Endodermal cell (in vitro differentiated cells): ENCODE measurements around the gene FARSB. TPM values are rescaled to one million over a fixed set of nuclear protein-coding genes. Genes with fewer than 3 reads are reported as not detected.

ENCODE experiments used
- DNase-seq: peaks from one replicate; pipeline ENCODE4 v3.0.0-alpha.2; 2017
- H3K27ac ChIP-seq: 2 replicates; pipeline ENCODE4 v1.5.1; 2013; ENCODE audit warnings: mild to moderate bottlenecking, low read depth, low read length, moderate library complexity
- H3K27me3 ChIP-seq: 2 replicates; pipeline ENCODE4 v1.6.1; 2013; ENCODE audit warnings: mild to moderate bottlenecking, low read length, moderate library complexity; ENCODE audit not compliant: insufficient read depth, control insufficient read depth, poor library complexity, severe bottlenecking
- H3K36me3 ChIP-seq: 2 replicates; pipeline ENCODE4 v1.7.0; 2013; ENCODE audit warnings: mild to moderate bottlenecking, low read length, moderate library complexity; ENCODE audit not compliant: control insufficient read depth, insufficient read depth
- H3K4me1 ChIP-seq: one replicate; pipeline ENCODE4 v1.7.0; 2013; ENCODE audit warnings: low read length; ENCODE audit not compliant: control insufficient read depth, insufficient read depth
- H3K4me3 ChIP-seq: 2 replicates; pipeline ENCODE4 v1.5.1; 2013; ENCODE audit warnings: mild to moderate bottlenecking, low read length, moderate library complexity
- H3K9ac ChIP-seq: 2 replicates; pipeline ENCODE4 v1.6.1; 2013; ENCODE audit warnings: mild to moderate bottlenecking, low read length, moderate library complexity; ENCODE audit not compliant: poor library complexity, severe bottlenecking; ENCODE audit errors: extremely low read depth
- H3K9me3 ChIP-seq: 2 replicates; pipeline ENCODE4 v1.6.1; 2013; ENCODE audit warnings: mild to moderate bottlenecking, low read length, moderate library complexity; ENCODE audit not compliant: control insufficient read depth
- H3K27ac Mint-ChIP-seq: 2 replicates; pipeline ENCODE4 v1.8.0; 2020; ENCODE audit warnings: mixed read lengths
- H3K27me3 Mint-ChIP-seq: 2 replicates; pipeline ENCODE4 v1.8.0; 2021; ENCODE audit warnings: mild to moderate bottlenecking, mixed read lengths; ENCODE audit not compliant: insufficient read depth
- H3K36me3 Mint-ChIP-seq: 2 replicates; pipeline ENCODE4 v1.8.0; 2020; ENCODE audit warnings: low read depth, mixed read lengths
- H3K4me1 Mint-ChIP-seq: 2 replicates; pipeline ENCODE4 v1.8.0; 2020; ENCODE audit warnings: mixed read lengths
- H3K4me3 Mint-ChIP-seq: 2 replicates; pipeline ENCODE4 v1.8.0; 2020; ENCODE audit warnings: mild to moderate bottlenecking, moderate library complexity, mixed read lengths
- H3K9me3 Mint-ChIP-seq: 2 replicates; pipeline ENCODE4 v1.8.0; 2020; ENCODE audit warnings: mild to moderate bottlenecking, mixed read lengths
- WGBS, 2 experiments: methylation state at CpG; one replicate each; pipeline versions ENCODE4 v1.1.5 to v1.1.7; 2013; ENCODE audit warnings: missing lambda C conversion rate in 2 of 2, mixed read lengths in 1 of 2; ENCODE audit not compliant: insufficient coverage in 1 of 2, insufficient read length in 1 of 2; 5-methylcytosine and 5-hydroxymethylcytosine counted together
- total RNA-seq, 2 donors: library from RNA; stranded (reverse); fragmentation: NEBNext Ultra II Directional in 1 of 2; extraction: Animal tissue kit (Norgen Biotek cat#: 25700) in 1 of 2; gene quantifications; 2 replicates in 1 of 2; 3 replicates in 1 of 2; pipeline ENCODE4 v1.2.1, GENCODE V29; 2021
- TF ChIP-seq, protein P1 (sequence below): fragments of 200-600 bp; sonication (generic); conservative IDR thresholded peaks from 2 replicates; pipeline ENCODE4 v1.5.0; 2021; ENCODE audit warnings: antibody characterized with exemption, mild to moderate bottlenecking

Gene FARSB
- total RNA-seq, 2 donors from 2014 or later: 15.9 to 18.3 TPM

GRCh38 chr2:222643134-222643533 lies 12.8 kb downstream of the FARSB start:
- Mint-ChIP-seq H3K36me3 (peaks cover 23% of the 10 kb centered on the region), H3K4me3 (no peak overlapping the region), H3K27me3 (no peaks in the 10 kb centered on the region), H3K4me1 (no peaks in the 10 kb centered on the region), H3K9me3 (no peaks in the 10 kb centered on the region), H3K27ac (no peak overlapping the region)
- H3K9me3 ChIP-seq: no peaks in the 10 kb centered on the region
- DNase-seq: no peak
- no peaks in the 10 kb centered on the region for H3K27me3 ChIP-seq
- TF ChIP-seq, protein P1, sequence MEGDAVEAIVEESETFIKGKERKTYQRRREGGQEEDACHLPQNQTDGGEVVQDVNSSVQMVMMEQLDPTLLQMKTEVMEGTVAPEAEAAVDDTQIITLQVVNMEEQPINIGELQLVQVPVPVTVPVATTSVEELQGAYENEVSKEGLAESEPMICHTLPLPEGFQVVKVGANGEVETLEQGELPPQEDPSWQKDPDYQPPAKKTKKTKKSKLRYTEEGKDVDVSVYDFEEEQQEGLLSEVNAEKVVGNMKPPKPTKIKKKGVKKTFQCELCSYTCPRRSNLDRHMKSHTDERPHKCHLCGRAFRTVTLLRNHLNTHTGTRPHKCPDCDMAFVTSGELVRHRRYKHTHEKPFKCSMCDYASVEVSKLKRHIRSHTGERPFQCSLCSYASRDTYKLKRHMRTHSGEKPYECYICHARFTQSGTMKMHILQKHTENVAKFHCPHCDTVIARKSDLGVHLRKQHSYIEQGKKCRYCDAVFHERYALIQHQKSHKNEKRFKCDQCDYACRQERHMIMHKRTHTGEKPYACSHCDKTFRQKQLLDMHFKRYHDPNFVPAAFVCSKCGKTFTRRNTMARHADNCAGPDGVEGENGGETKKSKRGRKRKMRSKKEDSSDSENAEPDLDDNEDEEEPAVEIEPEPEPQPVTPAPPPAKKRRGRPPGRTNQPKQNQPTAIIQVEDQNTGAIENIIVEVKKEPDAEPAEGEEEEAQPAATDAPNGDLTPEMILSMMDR: no peak
- no peaks in the 10 kb centered on the region for H3K4me1 ChIP-seq
- WGBS, 2 experiments: 100% methylated on average over 1 of the region's 1 CpG; no CpG with 5 or more reads in 1 of the 2 experiments
- no peak overlapping the region for H3K27ac ChIP-seq
- H3K36me3 ChIP-seq: peaks cover 50% of the 10 kb centered on the region
- no peak overlapping the region for H3K9ac ChIP-seq
- H3K4me3 ChIP-seq: no peak overlapping the region

GRCh38 chr2:222641336-222641735 lies 14.6 kb downstream of the FARSB start:
- no peaks in the 10 kb centered on the region for H3K4me1 ChIP-seq
- no peak overlapping the region for H3K9ac ChIP-seq
- DNase-seq: no peak
- WGBS, 2 experiments: 92 to 94% methylated on average over 2 of the region's 2 CpGs
- no peaks in the 10 kb centered on the region for H3K9me3 ChIP-seq
- Mint-ChIP-seq H3K36me3 (peaks cover 34% of the 10 kb centered on the region), H3K9me3 (peaks cover 1% of the 10 kb centered on the region), H3K27ac (no peak overlapping the region), H3K27me3 (no peaks in the 10 kb centered on the region), H3K4me3 (no peak overlapping the region), H3K4me1 (no peaks in the 10 kb centered on the region)
- H3K27ac ChIP-seq: no peak overlapping the region
- TF ChIP-seq, protein P1: no peak
- peaks cover 68% of the 10 kb centered on the region for H3K36me3 ChIP-seq
- H3K27me3 ChIP-seq: no peaks in the 10 kb centered on the region
- H3K4me3 ChIP-seq: no peak overlapping the region

GRCh38 chr2:222637067-222637466 lies 18.8 kb downstream of the FARSB start:
- DNase-seq: no peak
- Mint-ChIP-seq H3K9me3 (peaks cover 1% of the 10 kb centered on the region), H3K27me3 (no peaks in the 10 kb centered on the region), H3K4me3 (no peak overlapping the region), H3K27ac (no peak overlapping the region), H3K4me1 (no peaks in the 10 kb centered on the region), H3K36me3 (peaks cover 52% of the 10 kb centered on the region)
- H3K27ac ChIP-seq: no peak overlapping the region
- no peak overlapping the region for H3K4me3 ChIP-seq
- 93 to 100% methylated on average over 1 of the region's 1 CpG for WGBS, 2 experiments
- H3K9me3 ChIP-seq: no peaks in the 10 kb centered on the region
- H3K36me3 ChIP-seq: peaks cover 75% of the 10 kb centered on the region
- H3K9ac ChIP-seq: no peak overlapping the region
- H3K4me1 ChIP-seq: no peaks in the 10 kb centered on the region
- TF ChIP-seq, protein P1: no peak
- H3K27me3 ChIP-seq: no peaks in the 10 kb centered on the region
